NCI-H526 treated with DMSO at 0.1 percent for 48 hours (cell line): ENCODE measurements around the gene RBMY1A1.
"Not testable (repeated sequence)": the region's sequence is repeated elsewhere in the genome, so short reads cannot be mapped to it uniquely, and the experiment has no call there.

ENCODE experiments used
- DNase-seq: peaks from one replicate; lab custom pipeline; 2025; lab: John Stamatoyannopoulos, UW

Gene RBMY1A1

GRCh38 chrY:21534579-21534978 lies at the start of gene RBMY1A1:
RBMY1A1 (plus strand) TSS chrY:21534879; CDS start chrY:21536892, 2,013 bp downstream.
- DNase-seq, result not testable (repeated sequence)

GRCh38 chrY:21511038-21511437 lies 23.6 kb upstream of the RBMY1A1 start, which contains the start of gene RBMY1B:
RBMY1B (plus strand) TSS chrY:21511338; CDS start chrY:21513351, 2,013 bp downstream.
- not testable (repeated sequence) for DNase-seq

GRCh38 chrY:21559316-21559984 lies 24.8 kb downstream of the RBMY1A1 start:
- not testable (repeated sequence) for DNase-seq

- DNase-seq, result no peak
Observed at GRCh38 chrY:21585449-21585848, 50.8 kb downstream of the RBMY1A1 start.

DNA sequence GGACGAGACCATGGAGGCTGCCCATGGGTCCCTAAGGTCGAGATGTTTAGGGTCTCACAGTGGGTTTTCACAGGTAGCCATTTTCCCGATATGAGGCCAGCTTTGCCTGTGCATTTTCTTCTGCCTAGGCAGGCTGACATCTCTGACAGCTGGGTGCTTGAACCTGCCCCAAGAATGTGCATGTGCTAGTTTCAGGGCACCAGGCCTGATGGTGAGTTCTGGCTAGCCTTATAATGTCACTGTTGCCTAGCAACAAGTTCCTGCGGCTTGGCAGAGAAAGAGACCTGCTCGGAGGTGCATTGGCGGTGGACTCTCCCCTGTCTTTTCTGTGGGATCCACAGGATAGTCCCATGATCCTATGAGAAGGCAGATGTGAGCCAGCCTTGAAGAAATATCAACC lies 51.8 kb downstream of the RBMY1A1 start:
- DNase-seq, result not testable (repeated sequence)

GRCh38 chrY:21592059-21592458 lies 57.4 kb downstream of the RBMY1A1 start:
- DNase-seq, result no peak

DNA sequence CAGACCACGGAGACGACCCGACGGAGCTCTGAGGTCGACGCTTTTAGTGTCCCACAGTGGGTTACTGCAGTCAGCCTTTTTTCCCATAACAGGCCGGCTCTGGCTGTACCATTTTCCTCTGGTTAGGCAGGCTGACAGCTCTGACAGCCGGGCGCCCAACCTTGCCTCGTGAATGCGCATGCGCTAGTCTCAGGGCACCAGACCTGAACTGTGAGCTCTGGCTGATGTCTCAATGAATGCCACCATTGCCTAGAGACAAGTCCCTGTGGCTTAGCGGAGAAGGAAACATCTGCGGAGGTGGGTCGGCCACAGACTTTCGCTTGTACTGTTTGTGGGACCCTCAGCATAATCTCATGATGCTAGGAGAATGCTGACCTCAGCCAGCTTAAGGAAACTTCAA lies 61.6 kb downstream of the RBMY1A1 start:
- not testable (repeated sequence) for DNase-seq
